Measurements from ENCODE around the gene CCDC178. TPM values are rescaled to one million over a fixed set of nuclear protein-coding genes. Genes with fewer than 3 reads are reported as not detected.

Gene CCDC178
- total and polyA plus RNA-seq, 2 of the 4 experiments (the other 2 are of a cell fraction) = not detected

- Histone ChIP-seq H2BK15ac (ENCODE audit: low read depth, low read length) (no peak overlapping the region), H4K91ac (ENCODE audit: insufficient read depth, low read depth, low read length) (no peak overlapping the region), H2AFZ (replicated peaks; ENCODE audit: low read length, poor library complexity) (no peak overlapping the region), H3K56ac (ENCODE audit: extremely low read depth, insufficient read depth, low read length) (no peak overlapping the region), H2BK5ac (ENCODE audit: low read depth, low read length, poor library complexity, severe bottlenecking) (no peak overlapping the region), H2AK9ac (replicated peaks; ENCODE audit: low read depth, low read length, poor library complexity) (peak overlapping the region; percentile 16), H3K27me3 (ENCODE audit: control insufficient read depth, insufficient read depth, low read length) (no peaks in the 10 kb centered on the region), H2AK5ac (ENCODE audit: low read depth, low read length) (no peak overlapping the region), H3K14ac (replicated peaks; ENCODE audit: low read depth, low read length) (no peak overlapping the region), H4K20me1 (ENCODE audit: insufficient read depth, low read length) (no peaks in the 10 kb centered on the region), H3K9me3 (ENCODE audit: control insufficient read depth, insufficient read depth, low read length) (no peaks in the 10 kb centered on the region), H3K4me3 (ENCODE audit: insufficient read depth, low read depth, low read length) (no peak overlapping the region), H3K79me1 (ENCODE audit: low read depth in 1 of 2, low read length in 2 of 2) (no peaks in the 10 kb centered on the region), H3K23ac (ENCODE audit: low read depth, low read length) (no peak overlapping the region), H3K18ac (ENCODE audit: low read depth, low read length) (no peak overlapping the region), H3K9me1 (ENCODE audit: insufficient read depth, low read length) (no peaks in the 10 kb centered on the region), H3K4ac (ENCODE audit: low read depth, low read length) (no peak overlapping the region), H2BK20ac (ENCODE audit: low read depth, low read length) (no peak overlapping the region), H4K5ac (ENCODE audit: low read depth, low read length) (no peak overlapping the region), H3K9ac (ENCODE audit: low read depth, low read length) (no peak overlapping the region), H3K27ac (ENCODE audit: insufficient read depth, low read length) (no peak overlapping the region), H3K4me1 (ENCODE audit: control insufficient read depth, insufficient read depth, low read length) (no peaks in the 10 kb centered on the region), H2BK120ac (ENCODE audit: low read depth, low read length) (no peak overlapping the region), H3K36me3 (ENCODE audit: control insufficient read depth, insufficient read depth, low read length) (no peaks in the 10 kb centered on the region), H4K8ac (ENCODE audit: low read depth in 2 of 2, low read length in 2 of 2) (no peak overlapping the region), H3K4me2 (ENCODE audit: low read depth, low read length) (no peak overlapping the region)
- BruUV-seq (replicated peaks) = no TSS peak
- dilution Hi-C loops (cut with HindIII; ENCODE audit: low sequenced_read_pairs, unreplicated experiment) (no loop called here), in situ Hi-C loops (cut with MboI; ENCODE audit: low sequenced_read_pairs) (no loop called here), intact Hi-C loops (cut with micrococcal nuclease) (no loop called here)
- TF ChIP-seq FOS (IDR thresholded peaks at IDR 0.05; ENCODE audit: low read depth, low read length) = no peak
- no peak for TF ChIP-seq CEBPB (IDR thresholded peaks at IDR 0.05; ENCODE audit: low read depth, low read length)
- no peak for TF ChIP-seq ELK1 (IDR thresholded peaks at IDR 0.05; ENCODE audit: borderline replicate concordance, low read depth, low read length)
- no peak for TF ChIP-seq CTCF (conservative IDR thresholded peaks at IDR 0.05; ENCODE audit: low read depth, low read length)
- no peak for TF ChIP-seq RFX5 (IDR thresholded peaks at IDR 0.05; ENCODE audit: low read depth, low read length)
- TF ChIP-seq RAD21 (IDR thresholded peaks at IDR 0.05; ENCODE audit: low read length) = no peak
- ChIA-PET POLR2A (ENCODE audit: unreplicated experiment) (no interaction called here), CTCF (no interaction called here)
- DNase-seq (no peak), ATAC-seq (ENCODE audit: low read depth) (no peak)
- 100% methylated on average over 2 of the region's 14 CpGs; no CpG with 5 or more reads in 1 of the 2 experiments for WGBS, 2 experiments (ENCODE audit: extremely low coverage in 2 of 2, insufficient read length in 1 of 2)
Observed at GRCh38 chr18:33424266-33424946, 16.1 kb downstream of the CCDC178 start.
